ENCODE results near the gene SLC25A36.

The SLC25A36 gene

GRCh38 chr3:141000027-141000663 lies 58.5 kb downstream of the SLC25A36 start:
- H4K8ac ChIP-seq (ENCODE audit: low read depth, low read length) = no peak overlapping the region
- H3K4me3 ChIP-seq (ENCODE audit: low read length in 2 of 2) = no peak overlapping the region
- H2BK12ac ChIP-seq (ENCODE audit: low read length) = no peak overlapping the region
- H3K23ac ChIP-seq (ENCODE audit: low read depth, low read length, poor library complexity) = no peak overlapping the region
- WGBS, 2 donors (ENCODE audit: extremely low coverage in 2 of 2, insufficient read length in 2 of 2, insufficient replicate concordance in 1 of 2) = no CpG with 5 or more reads among the region's 2 CpGs
- H2BK15ac ChIP-seq (ENCODE audit: low read length) = no peak overlapping the region
- no peak overlapping the region for H3K27ac ChIP-seq (replicated peaks; ENCODE audit: low read length)
- no peak overlapping the region for H2AK5ac ChIP-seq (ENCODE audit: low read depth, low read length)
- H3K14ac ChIP-seq (ENCODE audit: low read length) = no peak overlapping the region
- no peak overlapping the region for H3K18ac ChIP-seq (ENCODE audit: low read length)
- peak overlapping the region; percentile 76 for H2AFZ ChIP-seq (ENCODE audit: low read length)
- no peak overlapping the region for H2BK120ac ChIP-seq (ENCODE audit: low read depth, low read length)
- H3K9me3 ChIP-seq (replicated peaks in 1 of 2; ENCODE audit: control insufficient read depth in 2 of 2, insufficient read depth in 1 of 2, low read depth in 1 of 2, low read length in 2 of 2) = peaks cover 0 to 8% of the 10 kb centered on the region in 2 donors
- H2BK5ac ChIP-seq (ENCODE audit: low read length) = no peak overlapping the region
- no peaks in the 10 kb centered on the region for H3K27me3 ChIP-seq (ENCODE audit: control insufficient read depth in 3 of 3, insufficient read depth in 3 of 3, low read depth in 1 of 3, low read length in 3 of 3)
- H3K4me1 ChIP-seq (ENCODE audit: control insufficient read depth in 2 of 2, insufficient read depth in 1 of 2, low read depth in 1 of 2, low read length in 2 of 2) = no peaks in the 10 kb centered on the region
- H3K79me1 ChIP-seq (ENCODE audit: low read depth, low read length) = no peaks in the 10 kb centered on the region
- H4K91ac ChIP-seq (ENCODE audit: low read depth, low read length, poor library complexity) = no peak overlapping the region
- H3K9ac ChIP-seq (ENCODE audit: low read depth, low read length, poor library complexity) = no peak overlapping the region
- H3K4ac ChIP-seq (ENCODE audit: low read length) = no peak overlapping the region
- no peaks in the 10 kb centered on the region for H3K36me3 ChIP-seq (replicated peaks in 1 of 2; ENCODE audit: control insufficient read depth in 2 of 2, insufficient read depth in 2 of 2, low read length in 2 of 2)
- DNase-seq (ENCODE audit: low spot score) = peak; percentile 48
- H3K4me2 ChIP-seq (ENCODE audit: insufficient read depth, low read length, poor library complexity, severe bottlenecking) = no peak overlapping the region

GRCh38 chr3:141000686-141001085 lies 59.0 kb downstream of the SLC25A36 start:
- no peak overlapping the region for H2AK5ac ChIP-seq (ENCODE audit: low read depth, low read length)
- H3K79me1 ChIP-seq (ENCODE audit: low read depth, low read length) = no peaks in the 10 kb centered on the region

DNA sequence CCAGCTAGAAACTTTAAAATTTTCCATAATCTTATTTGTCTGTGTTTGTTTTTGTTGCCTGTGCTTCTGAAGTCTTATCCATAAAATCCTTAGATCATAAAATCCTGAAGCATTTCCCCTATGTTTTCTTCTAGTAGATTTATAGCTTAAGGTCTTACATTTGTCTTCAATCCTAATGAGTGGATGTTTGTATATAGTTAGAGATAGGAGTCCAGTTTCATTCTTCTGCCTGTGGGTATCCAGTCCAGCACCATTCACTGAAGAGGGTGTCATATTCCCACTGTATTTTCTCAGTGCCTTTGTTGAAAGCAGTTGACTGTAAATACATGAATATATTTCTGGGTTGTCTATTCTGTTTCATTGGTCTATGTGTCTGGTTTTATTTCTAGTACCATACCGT lies 64.7 kb downstream of the SLC25A36 start:
- WGBS, 2 donors (ENCODE audit: extremely low coverage in 2 of 2, insufficient read length in 2 of 2, insufficient replicate concordance in 1 of 2) = no CpG with 5 or more reads among the region's 1 CpG

More at GRCh38 chr3:141000686-141001085, 59.0 kb downstream of the SLC25A36 start:
- H3K18ac ChIP-seq (ENCODE audit: low read length) = peak overlapping the region; percentile 84
- H3K14ac ChIP-seq (ENCODE audit: low read length) = no peak overlapping the region
- peaks cover 0 to 8% of the 10 kb centered on the region in 2 donors for H3K9me3 ChIP-seq (replicated peaks in 1 of 2; ENCODE audit: control insufficient read depth in 2 of 2, insufficient read depth in 1 of 2, low read depth in 1 of 2, low read length in 2 of 2)
- H3K36me3 ChIP-seq (replicated peaks in 1 of 2; ENCODE audit: control insufficient read depth in 2 of 2, insufficient read depth in 2 of 2, low read length in 2 of 2) = no peaks in the 10 kb centered on the region
- H3K4ac ChIP-seq (ENCODE audit: low read length) = no peak overlapping the region
- H2AFZ ChIP-seq (ENCODE audit: low read length) = peak overlapping the region; percentile 76
- WGBS, 2 donors (ENCODE audit: extremely low coverage in 2 of 2, insufficient read length in 2 of 2, insufficient replicate concordance in 1 of 2) = no CpG with 5 or more reads among the region's 2 CpGs
- no peak for DNase-seq (ENCODE audit: low spot score)
- H3K4me3 ChIP-seq (ENCODE audit: low read length in 2 of 2) = no peak overlapping the region
- no peak overlapping the region for H2BK12ac ChIP-seq (ENCODE audit: low read length)
- no peak overlapping the region for H2BK15ac ChIP-seq (ENCODE audit: low read length)
- no peaks in the 10 kb centered on the region for H3K27me3 ChIP-seq (ENCODE audit: control insufficient read depth in 3 of 3, insufficient read depth in 3 of 3, low read depth in 1 of 3, low read length in 3 of 3)
- H2BK120ac ChIP-seq (ENCODE audit: low read depth, low read length) = no peak overlapping the region
- H4K91ac ChIP-seq (ENCODE audit: low read depth, low read length, poor library complexity) = no peak overlapping the region
- H2BK5ac ChIP-seq (ENCODE audit: low read length) = no peak overlapping the region
- no peak overlapping the region for H3K9ac ChIP-seq (ENCODE audit: low read depth, low read length, poor library complexity)
- H3K27ac ChIP-seq (replicated peaks; ENCODE audit: low read length) = no peak overlapping the region
- H3K4me2 ChIP-seq (ENCODE audit: insufficient read depth, low read length, poor library complexity, severe bottlenecking) = no peak overlapping the region
- H4K8ac ChIP-seq (ENCODE audit: low read depth, low read length) = no peak overlapping the region
- H3K4me1 ChIP-seq (ENCODE audit: control insufficient read depth in 2 of 2, insufficient read depth in 1 of 2, low read depth in 1 of 2, low read length in 2 of 2) = no peaks in the 10 kb centered on the region
- no peak overlapping the region for H3K23ac ChIP-seq (ENCODE audit: low read depth, low read length, poor library complexity)

GRCh38 chr3:141009496-141009895 lies 67.9 kb downstream of the SLC25A36 start:
- no peak overlapping the region for H2AFZ ChIP-seq (ENCODE audit: low read length)
- H3K9ac ChIP-seq (ENCODE audit: low read depth, low read length, poor library complexity) = no peak overlapping the region
- no peak overlapping the region for H2BK12ac ChIP-seq (ENCODE audit: low read length)
- no peak overlapping the region for H2AK5ac ChIP-seq (ENCODE audit: low read depth, low read length)
- no peaks in the 10 kb centered on the region for H3K36me3 ChIP-seq (replicated peaks in 1 of 2; ENCODE audit: control insufficient read depth in 2 of 2, insufficient read depth in 2 of 2, low read length in 2 of 2)
- no peak overlapping the region for H4K91ac ChIP-seq (ENCODE audit: low read depth, low read length, poor library complexity)
- H3K9me3 ChIP-seq (replicated peaks in 1 of 2; ENCODE audit: control insufficient read depth in 2 of 2, insufficient read depth in 1 of 2, low read depth in 1 of 2, low read length in 2 of 2) = no peaks in the 10 kb centered on the region
- no peaks in the 10 kb centered on the region for H3K79me1 ChIP-seq (ENCODE audit: low read depth, low read length)
- no peak overlapping the region for H4K8ac ChIP-seq (ENCODE audit: low read depth, low read length)
- no peak overlapping the region for H3K4me2 ChIP-seq (ENCODE audit: insufficient read depth, low read length, poor library complexity, severe bottlenecking)
- no peak overlapping the region for H3K27ac ChIP-seq (replicated peaks; ENCODE audit: low read length)
- DNase-seq (ENCODE audit: low spot score) = no peak
- no peak overlapping the region for H3K4me3 ChIP-seq (ENCODE audit: low read length in 2 of 2)
- no peak overlapping the region for H3K18ac ChIP-seq (ENCODE audit: low read length)
- no peak overlapping the region for H3K23ac ChIP-seq (ENCODE audit: low read depth, low read length, poor library complexity)
- H2BK120ac ChIP-seq (ENCODE audit: low read depth, low read length) = no peak overlapping the region
- H2BK15ac ChIP-seq (ENCODE audit: low read length) = no peak overlapping the region
- no peak overlapping the region for H2BK5ac ChIP-seq (ENCODE audit: low read length)
- WGBS, 2 donors (ENCODE audit: extremely low coverage in 2 of 2, insufficient read length in 2 of 2, insufficient replicate concordance in 1 of 2) = no CpG with 5 or more reads among the region's 3 CpGs
- no peak overlapping the region for H3K14ac ChIP-seq (ENCODE audit: low read length)
- H3K27me3 ChIP-seq (ENCODE audit: control insufficient read depth in 3 of 3, insufficient read depth in 3 of 3, low read depth in 1 of 3, low read length in 3 of 3) = no peaks in the 10 kb centered on the region
- peaks cover 2 to 4% of the 10 kb centered on the region in 2 donors for H3K4me1 ChIP-seq (ENCODE audit: control insufficient read depth in 2 of 2, insufficient read depth in 1 of 2, low read depth in 1 of 2, low read length in 2 of 2)
- H3K4ac ChIP-seq (ENCODE audit: low read length) = no peak overlapping the region

More for the DNA sequence above, 64.7 kb downstream of the SLC25A36 start:
- H3K9me3 ChIP-seq (replicated peaks in 1 of 2; ENCODE audit: control insufficient read depth in 2 of 2, insufficient read depth in 1 of 2, low read depth in 1 of 2, low read length in 2 of 2) = no peaks in the 10 kb centered on the region
- H2BK15ac ChIP-seq (ENCODE audit: low read length) = no peak overlapping the region
- no peak overlapping the region for H4K8ac ChIP-seq (ENCODE audit: low read depth, low read length)
- H2AFZ ChIP-seq (ENCODE audit: low read length) = no peak overlapping the region
- no peak overlapping the region for H2BK12ac ChIP-seq (ENCODE audit: low read length)
- H2AK5ac ChIP-seq (ENCODE audit: low read depth, low read length) = no peak overlapping the region
- no peak overlapping the region for H3K4me2 ChIP-seq (ENCODE audit: insufficient read depth, low read length, poor library complexity, severe bottlenecking)
- no peak overlapping the region for H4K91ac ChIP-seq (ENCODE audit: low read depth, low read length, poor library complexity)
- no peaks in the 10 kb centered on the region for H3K79me1 ChIP-seq (ENCODE audit: low read depth, low read length)
- H3K18ac ChIP-seq (ENCODE audit: low read length) = no peak overlapping the region
- H3K36me3 ChIP-seq (replicated peaks in 1 of 2; ENCODE audit: control insufficient read depth in 2 of 2, insufficient read depth in 2 of 2, low read length in 2 of 2) = no peaks in the 10 kb centered on the region
- no peak overlapping the region for H3K4ac ChIP-seq (ENCODE audit: low read length)
- no peak overlapping the region for H3K27ac ChIP-seq (replicated peaks; ENCODE audit: low read length)
- no peak overlapping the region for H2BK5ac ChIP-seq (ENCODE audit: low read length)
- no peak overlapping the region for H2BK120ac ChIP-seq (ENCODE audit: low read depth, low read length)
- H3K14ac ChIP-seq (ENCODE audit: low read length) = no peak overlapping the region
- no peaks in the 10 kb centered on the region for H3K4me1 ChIP-seq (ENCODE audit: control insufficient read depth in 2 of 2, insufficient read depth in 1 of 2, low read depth in 1 of 2, low read length in 2 of 2)
- no peaks in the 10 kb centered on the region for H3K27me3 ChIP-seq (ENCODE audit: control insufficient read depth in 3 of 3, insufficient read depth in 3 of 3, low read depth in 1 of 3, low read length in 3 of 3)
- no peak for DNase-seq (ENCODE audit: low spot score)
- H3K23ac ChIP-seq (ENCODE audit: low read depth, low read length, poor library complexity) = no peak overlapping the region
- H3K9ac ChIP-seq (ENCODE audit: low read depth, low read length, poor library complexity) = no peak overlapping the region
- no peak overlapping the region for H3K4me3 ChIP-seq (ENCODE audit: low read length in 2 of 2)

Data from neuronal stem cell (in vitro differentiated cells).